Ammon's horn (tissue), 1 donor: ENCODE data around the gene IL27RA.

Experiments used
- DNase-seq: peaks from one replicate; pipeline ENCODE4 v3.0.0-alpha.2; 2016; ENCODE audit warnings: low spot score

The IL27RA gene

GRCh38 chr19:14059652-14060155 is 28.1 kb downstream of the IL27RA start:
- no peak for DNase-seq

- DNase-seq: no peak
Observed at GRCh38 chr19:14061081-14061749, 29.7 kb downstream of the IL27RA start.

- no peak for DNase-seq
Observed at GRCh38 chr19:14061751-14062557, 30.4 kb downstream of the IL27RA start, which contains the start of gene PALM3. TSS of gene PALM3 (minus strand) at chr19:14062076. CDS start at chr19:14061980, 96 bp downstream.

GRCh38 chr19:14062558-14062855 is 30.9 kb downstream of the IL27RA start:
- no peak for DNase-seq

GRCh38 chr19:14063105-14063504 is 31.5 kb downstream of the IL27RA start:
- no peak for DNase-seq

DNA sequence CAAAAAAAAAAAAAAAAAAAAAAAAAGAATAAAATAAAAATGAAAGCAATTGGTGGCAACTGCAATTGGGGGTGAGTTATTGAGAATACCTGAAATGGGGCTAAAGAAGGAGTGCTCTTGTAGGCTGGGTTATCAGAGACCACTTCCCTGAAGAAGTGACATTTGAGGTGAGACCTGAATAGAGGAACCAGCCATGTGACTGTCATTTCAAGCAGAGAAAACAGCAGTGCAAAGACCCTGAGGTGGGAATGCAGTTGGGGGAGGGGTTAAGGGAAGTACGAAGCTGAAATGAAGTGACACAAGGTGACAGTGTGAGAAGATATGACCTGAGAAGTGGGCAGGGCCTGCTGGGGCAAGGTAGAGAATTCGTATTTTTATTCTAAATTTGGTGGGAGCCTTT is 34.6 kb downstream of the IL27RA start:
- DNase-seq: no peak

DNA sequence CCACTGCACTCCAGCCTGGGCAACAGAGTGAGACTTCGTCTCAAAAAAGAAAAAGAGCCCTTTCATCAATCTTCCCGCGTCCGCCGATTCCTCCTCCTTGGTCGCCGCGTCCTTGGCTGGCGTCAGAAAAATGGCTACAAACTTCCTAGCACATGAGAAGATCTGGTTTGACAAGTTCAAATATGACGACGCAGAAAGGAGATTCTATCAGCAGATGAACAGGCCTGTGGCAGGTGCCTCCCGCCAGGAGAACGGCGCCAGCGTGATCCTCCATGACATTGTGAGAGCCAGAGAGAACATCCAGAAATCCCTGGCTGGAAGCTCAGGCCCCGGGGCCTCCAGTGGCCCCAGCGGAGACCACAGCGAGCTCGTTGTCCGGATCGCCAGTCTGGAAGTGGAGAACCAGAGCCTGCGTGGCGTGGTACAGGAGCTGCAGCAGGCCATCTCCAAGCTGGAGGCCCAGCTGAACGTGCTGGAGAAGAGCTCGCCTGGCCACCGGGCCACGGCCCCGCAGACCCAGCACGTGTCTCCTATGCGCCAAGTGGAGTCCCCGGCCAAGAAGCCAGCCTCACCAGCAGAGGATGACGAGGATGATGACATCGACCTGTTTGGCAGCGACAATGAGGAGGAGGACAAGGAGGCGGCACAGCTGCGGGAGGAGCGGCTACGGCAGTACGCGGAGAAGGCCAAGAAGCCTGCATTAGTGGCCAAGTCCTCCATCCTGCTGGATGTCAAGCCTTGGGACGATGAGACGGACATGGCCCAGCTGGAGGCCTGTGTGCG is 38.9 kb downstream of the IL27RA start:
- DNase-seq: no peak

GRCh38 chr19:14072535-14073260 is 41.1 kb downstream of the IL27RA start, which contains the start of gene MISP3:
TSS of gene MISP3 (plus strand) at chr19:14072786. CDS start at chr19:14073310, 524 bp downstream.
- no peak for DNase-seq

- peak; percentile 79 for DNase-seq
Observed at GRCh38 chr19:14073261-14073924, 41.8 kb downstream of the IL27RA start.

DNA sequence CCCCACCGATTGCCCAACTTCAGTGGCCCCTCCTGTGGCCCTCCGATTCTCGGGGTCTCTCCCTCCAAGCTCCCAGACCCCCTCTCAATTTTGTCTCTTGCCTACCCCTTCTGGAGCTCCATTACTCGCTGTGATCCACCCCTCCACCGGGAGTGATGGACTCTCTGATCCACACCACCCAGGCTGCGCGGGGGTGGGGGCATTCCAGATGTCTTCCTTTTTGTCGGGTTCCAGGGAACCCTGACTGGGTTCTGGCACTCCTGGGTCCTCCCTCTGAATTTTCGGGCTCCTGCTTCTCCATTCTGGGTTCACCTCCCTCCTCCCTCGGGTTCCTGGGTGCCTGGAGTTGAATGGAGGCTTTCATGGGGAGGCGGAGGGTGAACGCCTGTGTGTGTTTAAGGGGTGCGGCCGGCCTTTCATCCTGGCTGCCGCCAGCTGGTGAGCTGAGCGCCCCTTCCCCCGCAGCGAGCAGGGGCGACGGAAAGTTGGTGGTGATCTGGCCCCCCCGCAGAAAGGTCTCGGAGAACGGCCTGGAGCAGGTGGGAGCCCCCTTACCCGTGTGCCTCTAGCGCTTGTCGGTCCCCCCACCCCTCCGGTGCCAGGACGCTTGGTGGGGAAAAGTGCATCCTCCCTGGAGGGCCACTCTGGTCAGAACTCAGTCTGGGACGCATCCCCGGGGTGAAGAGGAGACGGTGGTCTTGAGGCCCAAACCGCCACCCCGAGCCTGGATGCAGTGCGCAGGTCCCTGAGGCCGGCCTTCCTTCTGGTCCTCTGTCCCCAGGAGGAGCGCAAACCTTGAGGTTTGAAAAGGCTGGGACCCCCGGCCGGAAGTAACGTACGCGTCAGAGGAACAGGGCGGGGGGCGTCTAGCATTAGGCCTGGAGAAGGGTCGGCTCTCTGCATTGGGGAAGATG is 42.6 kb downstream of the IL27RA start:
- DNase-seq: no peak

GRCh38 chr19:14078411-14078810 is 46.8 kb downstream of the IL27RA start:
- no peak for DNase-seq

- peak; percentile 99 for DNase-seq
Observed at GRCh38 chr19:14080887-14081796, 49.6 kb downstream of the IL27RA start.

DNA sequence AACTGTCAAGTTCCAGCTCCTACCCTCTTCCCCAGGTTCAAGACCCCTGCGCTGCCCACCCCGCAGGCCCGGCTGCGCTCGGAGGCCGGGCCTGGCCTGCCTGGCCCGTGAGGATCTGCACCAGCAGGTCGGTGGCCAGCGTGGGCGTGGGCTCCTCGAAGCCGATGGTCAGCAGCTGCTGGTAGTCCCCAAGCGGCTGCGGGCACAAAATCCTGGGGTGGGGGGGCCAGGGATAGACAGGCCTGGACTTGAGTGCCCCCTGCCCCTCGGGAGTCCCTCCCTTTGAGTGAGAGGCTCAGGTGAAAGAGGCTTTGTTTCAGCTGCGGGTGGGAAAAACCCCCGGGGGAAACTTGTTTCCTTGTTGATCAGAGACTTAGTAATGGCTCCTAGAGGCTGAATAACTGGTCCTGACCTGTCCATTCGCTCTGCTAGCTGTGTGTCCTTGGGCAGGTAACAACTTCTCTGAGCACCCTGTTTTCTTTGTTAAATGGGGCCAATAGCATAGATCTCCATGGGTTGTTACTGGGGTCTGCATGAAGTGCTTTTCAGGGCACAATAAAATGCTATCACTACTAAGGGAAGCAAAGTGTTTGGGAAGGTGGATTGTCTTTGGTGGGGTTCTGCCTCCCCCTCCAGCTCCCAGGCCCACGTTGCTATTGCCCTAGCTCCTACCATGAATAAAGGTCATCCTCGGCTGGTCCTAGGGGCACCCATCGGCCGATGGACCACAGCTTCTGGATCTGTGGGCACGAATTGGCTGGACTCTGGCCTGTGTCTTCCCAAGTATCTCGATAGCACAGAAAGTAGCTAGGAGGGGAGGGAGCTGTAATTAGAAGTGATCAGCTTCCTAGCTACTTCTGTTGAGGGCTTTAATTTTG is 50.5 kb downstream of the IL27RA start:
- no peak for DNase-seq

DNA sequence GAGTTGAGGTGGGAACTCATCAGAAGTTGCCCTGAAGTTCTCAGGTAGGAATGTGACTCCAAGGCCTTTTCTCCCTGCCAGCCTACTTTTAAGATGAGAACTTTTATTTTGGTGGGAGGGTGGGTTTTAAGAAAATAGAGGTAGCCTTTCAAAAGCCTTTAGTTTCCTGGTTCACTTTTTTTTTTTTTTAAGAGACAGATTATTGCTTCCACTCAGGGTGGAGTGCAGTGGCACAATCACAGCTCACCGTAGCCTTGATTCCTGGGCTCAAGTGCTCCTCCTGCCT is 51.1 kb downstream of the IL27RA start:
- no peak for DNase-seq

DNA sequence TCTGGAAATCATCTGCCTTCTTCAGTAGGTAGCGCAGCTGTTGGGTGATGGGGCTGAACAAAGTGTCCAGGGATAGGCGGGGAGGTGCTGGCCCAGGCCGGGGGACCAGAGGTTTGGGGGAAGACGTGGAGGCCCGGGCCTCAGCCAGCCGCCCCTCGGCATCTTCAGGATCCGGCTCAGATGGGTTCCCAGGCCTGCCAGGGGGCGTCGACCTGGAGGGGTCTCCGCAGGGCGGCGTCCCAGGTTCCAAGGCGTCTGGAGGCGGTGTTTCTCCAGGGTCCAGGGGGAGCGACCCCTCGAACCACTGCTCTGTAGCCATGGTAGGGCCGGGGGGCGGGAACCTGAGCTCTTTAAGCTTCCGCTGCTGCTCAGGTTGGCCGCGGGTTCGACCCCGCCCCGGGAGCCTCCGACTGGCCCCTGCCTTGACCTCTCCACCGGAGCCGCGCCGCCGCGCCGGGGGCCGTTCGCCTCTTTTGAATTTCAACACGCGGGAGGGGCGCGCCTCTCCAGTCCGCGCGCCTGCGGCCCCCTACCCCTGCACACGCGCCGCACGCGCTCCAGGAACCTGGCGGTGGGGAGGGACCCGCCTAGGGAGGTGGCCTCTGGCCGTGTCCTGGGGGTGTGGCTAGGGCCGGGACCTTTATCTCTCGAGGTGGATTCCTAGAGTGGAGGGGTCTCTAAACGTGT is 53.9 kb downstream of the IL27RA start, which contains the start of gene C19orf67:
TSS of gene C19orf67 (minus strand) at position 475 of the 687 bp plus-strand sequence. CDS start at position 319, 156 bp downstream.
- no peak for DNase-seq

- no peak for DNase-seq
Observed at GRCh38 chr19:14086098-14086497, 54.5 kb downstream of the IL27RA start.

- DNase-seq: no peak
Observed at GRCh38 chr19:14088634-14089411, 57.3 kb downstream of the IL27RA start.
